ENCODE data around the gene TRIM7.
"Not testable (repeated sequence)": the region's sequence is repeated elsewhere in the genome, so short reads cannot be mapped to it uniquely, and the experiment has no call there.

Gene TRIM7

DNA sequence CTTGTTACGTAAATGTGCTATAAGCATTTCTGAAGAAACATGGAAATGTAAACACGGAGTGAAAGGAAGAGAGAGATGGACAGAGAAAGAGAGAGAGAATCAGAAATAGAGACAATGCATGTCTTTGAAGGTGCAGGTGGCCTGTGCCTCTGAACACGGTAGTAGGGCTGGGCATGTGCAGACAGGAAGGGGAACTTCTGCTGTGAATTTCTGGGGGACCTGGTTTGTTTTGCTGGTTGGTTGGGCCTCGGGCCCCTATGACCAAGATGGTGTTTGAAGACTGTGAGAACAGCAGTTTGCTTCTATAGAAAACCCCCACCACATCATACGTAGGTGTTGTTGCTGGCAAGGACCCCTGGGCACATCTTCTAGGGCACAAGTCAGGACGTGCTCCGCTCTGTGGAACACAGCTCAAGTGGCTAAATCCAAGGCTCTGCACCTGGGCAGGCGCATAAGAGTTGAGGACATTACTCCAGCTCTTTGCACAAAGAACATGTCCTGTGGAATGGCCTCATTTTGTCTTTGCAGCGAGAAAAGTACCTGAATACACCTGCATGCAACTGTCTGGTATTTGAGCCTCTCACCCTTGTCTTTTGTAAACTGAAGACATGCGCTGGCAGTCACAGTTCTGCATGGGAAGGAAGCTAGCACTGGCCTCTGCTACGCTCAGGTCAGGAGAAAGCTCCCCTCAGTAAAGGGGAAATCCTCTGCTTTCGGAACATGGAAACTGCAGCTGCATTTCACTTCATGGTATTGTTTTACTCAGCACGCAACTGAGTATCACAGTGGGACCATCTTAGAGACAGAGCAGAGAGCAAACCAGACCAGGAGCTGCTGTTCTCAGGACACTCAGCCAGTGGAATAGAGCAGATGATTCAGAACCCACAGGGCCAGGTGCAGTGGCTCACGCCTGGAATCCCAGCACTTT, 54.9 kb downstream of the TRIM7 start:
- TF ChIP-seq, protein P1, sequence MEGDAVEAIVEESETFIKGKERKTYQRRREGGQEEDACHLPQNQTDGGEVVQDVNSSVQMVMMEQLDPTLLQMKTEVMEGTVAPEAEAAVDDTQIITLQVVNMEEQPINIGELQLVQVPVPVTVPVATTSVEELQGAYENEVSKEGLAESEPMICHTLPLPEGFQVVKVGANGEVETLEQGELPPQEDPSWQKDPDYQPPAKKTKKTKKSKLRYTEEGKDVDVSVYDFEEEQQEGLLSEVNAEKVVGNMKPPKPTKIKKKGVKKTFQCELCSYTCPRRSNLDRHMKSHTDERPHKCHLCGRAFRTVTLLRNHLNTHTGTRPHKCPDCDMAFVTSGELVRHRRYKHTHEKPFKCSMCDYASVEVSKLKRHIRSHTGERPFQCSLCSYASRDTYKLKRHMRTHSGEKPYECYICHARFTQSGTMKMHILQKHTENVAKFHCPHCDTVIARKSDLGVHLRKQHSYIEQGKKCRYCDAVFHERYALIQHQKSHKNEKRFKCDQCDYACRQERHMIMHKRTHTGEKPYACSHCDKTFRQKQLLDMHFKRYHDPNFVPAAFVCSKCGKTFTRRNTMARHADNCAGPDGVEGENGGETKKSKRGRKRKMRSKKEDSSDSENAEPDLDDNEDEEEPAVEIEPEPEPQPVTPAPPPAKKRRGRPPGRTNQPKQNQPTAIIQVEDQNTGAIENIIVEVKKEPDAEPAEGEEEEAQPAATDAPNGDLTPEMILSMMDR (IDR thresholded peaks at IDR 0.05; ENCODE audit: borderline replicate concordance, insufficient read depth, low read depth, low read length): no peak
- H3K4me3 ChIP-seq (ENCODE audit: low read depth, low read length): no peak overlapping the region

GRCh38 chr5:181149355-181149754, 55.6 kb downstream of the TRIM7 start:
- TF ChIP-seq, protein P1 (IDR thresholded peaks at IDR 0.05; ENCODE audit: borderline replicate concordance, insufficient read depth, low read depth, low read length): no peak
- no peak overlapping the region for H3K4me3 ChIP-seq (ENCODE audit: low read depth, low read length)

DNA sequence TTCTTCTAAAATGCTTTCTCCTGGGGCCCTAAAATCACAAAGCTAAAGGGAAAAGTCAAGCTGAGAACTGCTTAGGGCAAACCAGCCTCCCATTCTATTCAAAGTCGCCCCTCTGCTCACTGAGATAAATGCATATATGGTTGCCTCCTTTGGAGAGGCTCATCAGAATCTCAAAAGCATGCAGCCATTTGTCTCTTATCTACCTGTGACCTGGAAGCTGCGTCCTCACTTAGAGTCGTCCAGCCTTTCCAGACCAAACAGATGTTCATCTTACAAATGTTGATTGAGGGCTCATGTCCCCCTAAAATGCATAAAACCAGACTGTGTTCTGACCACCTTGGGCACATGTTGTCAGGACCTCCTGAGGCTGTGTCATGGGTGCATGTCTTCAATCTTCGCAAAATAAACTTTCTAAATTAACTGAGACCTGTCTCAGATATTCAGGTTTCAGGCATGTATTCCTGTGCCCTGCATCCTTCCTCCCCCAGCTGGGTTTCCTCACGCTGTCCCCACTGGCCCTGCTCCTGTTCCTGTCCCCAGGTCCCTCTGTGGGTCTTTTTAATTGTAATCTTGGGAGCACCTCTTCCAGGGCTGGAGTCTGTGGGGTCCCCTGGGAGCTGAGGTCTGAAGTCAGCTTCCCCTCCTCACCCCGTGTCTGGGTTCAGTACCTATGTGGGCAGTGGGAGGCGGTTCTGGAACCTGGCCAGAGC, 57.9 kb downstream of the TRIM7 start, which contains the start of gene OR2V2:
OR2V2 (plus strand) TSS at position 660 of the 710 bp plus-strand sequence. CDS start 7,357 bp downstream, outside the sequence.
- H3K4me3 ChIP-seq (ENCODE audit: low read depth, low read length): not testable (repeated sequence)

DNA sequence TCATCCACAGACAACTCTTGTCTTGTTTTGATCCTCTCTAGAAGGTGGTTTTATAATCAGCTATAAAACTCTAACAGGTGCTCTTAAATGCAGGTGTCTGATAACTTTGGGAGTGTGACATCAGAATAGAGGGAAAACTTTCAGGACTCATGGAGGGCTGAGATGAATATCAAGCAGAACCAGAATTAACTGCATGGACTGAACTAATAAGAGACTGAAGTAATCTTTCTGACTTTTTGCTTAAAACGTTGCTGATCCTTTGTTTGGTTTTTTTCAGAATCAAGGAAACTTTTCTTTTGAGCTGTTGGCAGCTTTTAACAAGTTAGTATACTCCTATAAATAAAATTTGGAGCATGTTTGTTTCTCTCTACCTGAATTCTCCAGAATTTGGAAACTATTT, 59.9 kb downstream of the TRIM7 start:
- TF ChIP-seq, protein P1 (IDR thresholded peaks at IDR 0.05; ENCODE audit: borderline replicate concordance, insufficient read depth, low read depth, low read length): no peak
- H3K4me3 ChIP-seq (ENCODE audit: low read depth, low read length): no peak overlapping the region
